ENCODE results near the gene NGLY1.

DNA sequence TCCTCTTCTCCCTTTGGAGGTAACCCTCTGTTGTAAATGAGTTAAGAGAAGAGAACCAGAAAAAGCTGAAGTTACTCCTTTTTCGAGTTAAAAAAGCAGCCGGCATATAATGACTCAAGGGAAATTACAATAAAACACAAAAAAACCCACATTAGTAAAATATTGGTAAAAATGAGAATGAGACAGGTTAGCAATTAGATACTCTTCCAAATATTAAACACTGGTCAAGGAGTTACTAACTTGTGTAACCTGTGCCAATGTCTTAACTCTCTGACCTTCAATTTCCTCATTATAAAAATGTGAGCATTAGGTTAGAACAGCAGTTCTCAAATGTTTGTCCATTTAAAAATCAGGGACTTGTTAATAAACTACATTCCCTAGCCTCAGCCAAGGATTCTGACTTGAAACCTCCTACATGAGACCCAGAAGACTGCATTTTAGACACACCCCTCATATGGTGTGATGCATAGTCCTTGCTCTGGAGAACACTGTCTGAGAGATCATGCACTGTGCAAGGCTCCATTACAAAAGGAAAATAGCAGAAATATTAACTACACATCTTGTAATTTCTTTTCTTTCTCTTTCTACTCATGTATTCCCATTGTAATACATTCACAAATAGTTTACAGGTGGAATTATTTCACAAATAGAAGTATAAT is 75.8 kb downstream of the NGLY1 start:
- TF ChIP-seq, protein P1, sequence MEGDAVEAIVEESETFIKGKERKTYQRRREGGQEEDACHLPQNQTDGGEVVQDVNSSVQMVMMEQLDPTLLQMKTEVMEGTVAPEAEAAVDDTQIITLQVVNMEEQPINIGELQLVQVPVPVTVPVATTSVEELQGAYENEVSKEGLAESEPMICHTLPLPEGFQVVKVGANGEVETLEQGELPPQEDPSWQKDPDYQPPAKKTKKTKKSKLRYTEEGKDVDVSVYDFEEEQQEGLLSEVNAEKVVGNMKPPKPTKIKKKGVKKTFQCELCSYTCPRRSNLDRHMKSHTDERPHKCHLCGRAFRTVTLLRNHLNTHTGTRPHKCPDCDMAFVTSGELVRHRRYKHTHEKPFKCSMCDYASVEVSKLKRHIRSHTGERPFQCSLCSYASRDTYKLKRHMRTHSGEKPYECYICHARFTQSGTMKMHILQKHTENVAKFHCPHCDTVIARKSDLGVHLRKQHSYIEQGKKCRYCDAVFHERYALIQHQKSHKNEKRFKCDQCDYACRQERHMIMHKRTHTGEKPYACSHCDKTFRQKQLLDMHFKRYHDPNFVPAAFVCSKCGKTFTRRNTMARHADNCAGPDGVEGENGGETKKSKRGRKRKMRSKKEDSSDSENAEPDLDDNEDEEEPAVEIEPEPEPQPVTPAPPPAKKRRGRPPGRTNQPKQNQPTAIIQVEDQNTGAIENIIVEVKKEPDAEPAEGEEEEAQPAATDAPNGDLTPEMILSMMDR (IDR thresholded peaks at IDR 0.05; ENCODE audit: low read length) = no peak
- TF ChIP-seq EZH2 (optimal IDR thresholded peaks at IDR 0.05; ENCODE audit: low read depth, low read length) (no peak), EZH2phosphoT487 (IDR thresholded peaks at IDR 0.05; ENCODE audit: low read length) (no peak)

Data from MM.1S (cell line).